ENCODE measurements around the gene MCC. TPM values are rescaled to one million over a fixed set of nuclear protein-coding genes. Genes with fewer than 3 reads are reported as not detected.
A peak's percentile ranks its signal among the peaks of the same experiment; 100 is the strongest.

Gene MCC
- total RNA-seq, 2 donors from 2014 or later: 164 to 187 TPM

GRCh38 chr5:113031557-113031956, 456.7 kb downstream of the MCC start:
- Histone ChIP-seq H3K4me3 (ENCODE audit: low read length) (no peak overlapping the region), H3K27me3 (ENCODE audit: control insufficient read depth, insufficient read depth, low read length, poor library complexity, severe bottlenecking) (no peaks in the 10 kb centered on the region), H3K36me3 (ENCODE audit: control insufficient read depth, insufficient read depth, low read length) (peaks cover 96% of the 10 kb centered on the region), H3K4me1 (ENCODE audit: control insufficient read depth, insufficient read depth, low read length) (peaks cover 2% of the 10 kb centered on the region), H3K27ac (ENCODE audit: low read depth, low read length) (no peak overlapping the region), H3K9ac (ENCODE audit: extremely low read depth, low read length, poor library complexity, severe bottlenecking) (no peak overlapping the region), H3K9me3 (ENCODE audit: control insufficient read depth, low read length) (no peaks in the 10 kb centered on the region)
- Mint-ChIP-seq H3K36me3 (ENCODE audit: low read depth) (peaks cover 81% of the 10 kb centered on the region), H3K9me3 (no peaks in the 10 kb centered on the region), H3K27me3 (ENCODE audit: insufficient read depth) (no peaks in the 10 kb centered on the region), H3K4me1 (peaks cover 21% of the 10 kb centered on the region), H3K27ac (peak overlapping the region; percentile 87), H3K4me3 (no peak overlapping the region)
- no peak for DNase-seq
- WGBS, 2 experiments (ENCODE audit: insufficient coverage in 1 of 2, insufficient read length in 1 of 2): 93 to 100% methylated on average over 1 to 2 of the region's 2 CpGs
- TF ChIP-seq, protein P1, sequence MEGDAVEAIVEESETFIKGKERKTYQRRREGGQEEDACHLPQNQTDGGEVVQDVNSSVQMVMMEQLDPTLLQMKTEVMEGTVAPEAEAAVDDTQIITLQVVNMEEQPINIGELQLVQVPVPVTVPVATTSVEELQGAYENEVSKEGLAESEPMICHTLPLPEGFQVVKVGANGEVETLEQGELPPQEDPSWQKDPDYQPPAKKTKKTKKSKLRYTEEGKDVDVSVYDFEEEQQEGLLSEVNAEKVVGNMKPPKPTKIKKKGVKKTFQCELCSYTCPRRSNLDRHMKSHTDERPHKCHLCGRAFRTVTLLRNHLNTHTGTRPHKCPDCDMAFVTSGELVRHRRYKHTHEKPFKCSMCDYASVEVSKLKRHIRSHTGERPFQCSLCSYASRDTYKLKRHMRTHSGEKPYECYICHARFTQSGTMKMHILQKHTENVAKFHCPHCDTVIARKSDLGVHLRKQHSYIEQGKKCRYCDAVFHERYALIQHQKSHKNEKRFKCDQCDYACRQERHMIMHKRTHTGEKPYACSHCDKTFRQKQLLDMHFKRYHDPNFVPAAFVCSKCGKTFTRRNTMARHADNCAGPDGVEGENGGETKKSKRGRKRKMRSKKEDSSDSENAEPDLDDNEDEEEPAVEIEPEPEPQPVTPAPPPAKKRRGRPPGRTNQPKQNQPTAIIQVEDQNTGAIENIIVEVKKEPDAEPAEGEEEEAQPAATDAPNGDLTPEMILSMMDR (conservative IDR thresholded peaks at IDR 0.05): no peak

- Mint-ChIP-seq H3K27me3 (ENCODE audit: insufficient read depth) (no peaks in the 10 kb centered on the region), H3K9me3 (no peaks in the 10 kb centered on the region), H3K4me1 (peaks cover 21% of the 10 kb centered on the region), H3K36me3 (ENCODE audit: low read depth) (peaks cover 79% of the 10 kb centered on the region), H3K4me3 (no peak overlapping the region), H3K27ac (peak overlapping the region; percentile 32)
- peak overlapping the region; percentile 14 for H3K27ac ChIP-seq (ENCODE audit: low read depth, low read length)
- H3K9ac ChIP-seq (ENCODE audit: extremely low read depth, low read length, poor library complexity, severe bottlenecking): no peak overlapping the region
- H3K27me3 ChIP-seq (ENCODE audit: control insufficient read depth, insufficient read depth, low read length, poor library complexity, severe bottlenecking): no peaks in the 10 kb centered on the region
- H3K9me3 ChIP-seq (ENCODE audit: control insufficient read depth, low read length): no peaks in the 10 kb centered on the region
- H3K4me1 ChIP-seq (ENCODE audit: control insufficient read depth, insufficient read depth, low read length): peaks cover 2% of the 10 kb centered on the region
- peaks cover 96% of the 10 kb centered on the region for H3K36me3 ChIP-seq (ENCODE audit: control insufficient read depth, insufficient read depth, low read length)
- 92% methylated on average over 8 of the region's 8 CpGs; no CpG with 5 or more reads in 1 of the 2 experiments for WGBS, 2 experiments (ENCODE audit: insufficient coverage in 1 of 2, insufficient read length in 1 of 2)
- TF ChIP-seq, protein P1 (conservative IDR thresholded peaks at IDR 0.05): no peak
- H3K4me3 ChIP-seq (ENCODE audit: low read length): no peak overlapping the region
- DNase-seq: no peak
Observed at GRCh38 chr5:113031104-113031503, 457.1 kb downstream of the MCC start.

GRCh38 chr5:113029614-113030013, 458.6 kb downstream of the MCC start:
- TF ChIP-seq, protein P1 (conservative IDR thresholded peaks at IDR 0.05): no peak
- H3K27ac Mint-ChIP-seq: peak overlapping the region; percentile 38
- Histone ChIP-seq H3K36me3 (ENCODE audit: control insufficient read depth, insufficient read depth, low read length) (peaks cover 94% of the 10 kb centered on the region), H3K4me1 (ENCODE audit: control insufficient read depth, insufficient read depth, low read length) (peaks cover 2% of the 10 kb centered on the region), H3K9me3 (ENCODE audit: control insufficient read depth, low read length) (no peaks in the 10 kb centered on the region), H3K27me3 (ENCODE audit: control insufficient read depth, insufficient read depth, low read length, poor library complexity, severe bottlenecking) (no peaks in the 10 kb centered on the region), H3K4me3 (ENCODE audit: low read length) (no peak overlapping the region), H3K27ac (ENCODE audit: low read depth, low read length) (no peak overlapping the region), H3K9ac (ENCODE audit: extremely low read depth, low read length, poor library complexity, severe bottlenecking) (no peak overlapping the region)
- no peak for DNase-seq
- H3K9me3 Mint-ChIP-seq: no peaks in the 10 kb centered on the region
- H3K27me3 Mint-ChIP-seq (ENCODE audit: insufficient read depth): no peaks in the 10 kb centered on the region
- H3K36me3 Mint-ChIP-seq (ENCODE audit: low read depth): peaks cover 79% of the 10 kb centered on the region
- H3K4me1 Mint-ChIP-seq: peaks cover 10% of the 10 kb centered on the region
- WGBS, 2 experiments (ENCODE audit: insufficient coverage in 1 of 2, insufficient read length in 1 of 2): 84 to 93% methylated on average over 5 to 6 of the region's 6 CpGs
- no peak overlapping the region for H3K4me3 Mint-ChIP-seq
